ENCODE data around the gene PSMD1.
"Not testable (repeated sequence)": the region's sequence is repeated elsewhere in the genome, so short reads cannot be mapped to it uniquely, and the experiment has no call there.

The PSMD1 gene

GRCh38 chr2:231058761-231059550, 2.3 kb downstream of the PSMD1 start:
- DNase-seq: no peak

- DNase-seq: no peak
Measured at GRCh38 chr2:231059756-231060155, 3.1 kb downstream of the PSMD1 start.

- DNase-seq: no peak
Measured at GRCh38 chr2:231062776-231063175, 6.1 kb downstream of the PSMD1 start.

GRCh38 chr2:231063347-231063746, 6.7 kb downstream of the PSMD1 start:
- DNase-seq: no peak

- no peak for DNase-seq
Measured at GRCh38 chr2:231065966-231066365, 9.3 kb downstream of the PSMD1 start.

- not testable (repeated sequence) for DNase-seq
Measured at GRCh38 chr2:231067531-231067930, 10.9 kb downstream of the PSMD1 start.

GRCh38 chr2:231068525-231069222, 12.0 kb downstream of the PSMD1 start:
- no peak for DNase-seq

- no peak for DNase-seq
Measured at GRCh38 chr2:231069379-231070054, 12.8 kb downstream of the PSMD1 start.

GRCh38 chr2:231084565-231084964, 27.9 kb downstream of the PSMD1 start:
- DNase-seq: no peak

GRCh38 chr2:231088754-231089153, 32.1 kb downstream of the PSMD1 start:
- DNase-seq: no peak

GRCh38 chr2:231093933-231094332, 37.3 kb downstream of the PSMD1 start:
- DNase-seq: no peak

GRCh38 chr2:231094736-231095346, 38.2 kb downstream of the PSMD1 start:
- no peak for DNase-seq

GRCh38 chr2:231099918-231100317, 43.3 kb downstream of the PSMD1 start:
- DNase-seq: no peak

- DNase-seq: not testable (repeated sequence)
Measured at GRCh38 chr2:231100321-231100720, 43.7 kb downstream of the PSMD1 start.

- no peak for DNase-seq
Measured at GRCh38 chr2:231100990-231101389, 44.3 kb downstream of the PSMD1 start.

- DNase-seq: no peak
Measured at GRCh38 chr2:231102772-231103171, 46.1 kb downstream of the PSMD1 start.

GRCh38 chr2:231104115-231104713, 47.5 kb downstream of the PSMD1 start:
- DNase-seq: peak; percentile 90

GRCh38 chr2:231110551-231110950, 53.9 kb downstream of the PSMD1 start:
- DNase-seq: no peak

- no peak for DNase-seq
Measured at GRCh38 chr2:231111987-231112386, 55.3 kb downstream of the PSMD1 start.

- no peak for DNase-seq
Measured at GRCh38 chr2:231113489-231113888, 56.8 kb downstream of the PSMD1 start.

GRCh38 chr2:231115651-231116050, 59.0 kb downstream of the PSMD1 start:
- DNase-seq: peak; percentile 66

- no peak for DNase-seq
Measured at GRCh38 chr2:231117148-231117547, 60.5 kb downstream of the PSMD1 start.

All from NCI-H510A treated with DMSO at 0.1 percent for 48 hours (cell line).